GM12878 (cell line): ENCODE measurements around the gene FAM9C. TPM values are rescaled to one million over a fixed set of nuclear protein-coding genes. Genes with fewer than 3 reads are reported as not detected.
A peak's percentile ranks its signal among the peaks of the same experiment; 100 is the strongest.

Experiments used
- CEBPB ChIP-seq, 2 experiments: fragments of 150-350 bp in 1 of 2; IDR thresholded peaks; 2 replicates each; pipeline ENCODE4 v1.6.1; 2012 to 2014; ENCODE audit warnings: low read depth in 2 of 2, low read length in 2 of 2, borderline replicate concordance in 1 of 2, inconsistent platforms in 1 of 2
- CHD2 ChIP-seq: IDR thresholded peaks from 2 replicates; pipeline ENCODE4 v1.6.1; 2011; ENCODE audit warnings: low read depth, low read length, improper control_type of control experiment, borderline replicate concordance
- EED ChIP-seq: sonication (generic); IDR thresholded peaks from 2 replicates; pipeline ENCODE4 v1.6.1; 2016; ENCODE audit warnings: antibody characterized with exemption, low read depth
- FOS ChIP-seq: IDR thresholded peaks from 3 replicates; pipeline ENCODE4 v1.6.1; 2011; ENCODE audit warnings: borderline replicate concordance; ENCODE audit not compliant: insufficient read length; ENCODE audit errors: extremely low read depth
- FOXM1 ChIP-seq: IDR thresholded peaks from 2 replicates; pipeline ENCODE4 v1.6.1; 2012; ENCODE audit warnings: low read depth, mild to moderate bottlenecking, inconsistent platforms, low read length, moderate library complexity
- GATAD2B ChIP-seq: fragments of 450-650 bp; conservative IDR thresholded peaks from 2 replicates; pipeline ENCODE4 v1.6.1; 2017; ENCODE audit warnings: low read depth, mild to moderate bottlenecking, moderate library complexity
- JUNB ChIP-seq: IDR thresholded peaks from 2 replicates; pipeline ENCODE4 v1.6.1; 2016; ENCODE audit warnings: antibody characterized with exemption, mild to moderate bottlenecking
- JUND ChIP-seq: IDR thresholded peaks from 2 replicates; pipeline ENCODE4 v1.6.1; 2012; ENCODE audit warnings: low read depth, mild to moderate bottlenecking, low read length, improper control_type of control experiment, moderate library complexity
- KDM1A ChIP-seq: fragments of 200-600 bp; sonication (generic); IDR thresholded peaks from 2 replicates; pipeline ENCODE4 v1.6.1; 2016; ENCODE audit warnings: borderline replicate concordance
- NFXL1 ChIP-seq: fragments of 450-650 bp; IDR thresholded peaks from 2 replicates; pipeline ENCODE4 v1.6.1; 2017; ENCODE audit warnings: antibody characterized with exemption, mild to moderate bottlenecking, borderline replicate concordance
- NFYA ChIP-seq: IDR thresholded peaks from 2 replicates; pipeline ENCODE4 v1.6.1; 2011; ENCODE audit warnings: low read depth, mild to moderate bottlenecking, low read length, improper control_type of control experiment, borderline replicate concordance
- NRF1 ChIP-seq: conservative IDR thresholded peaks from 2 replicates; pipeline ENCODE4 v1.6.1; 2011; ENCODE audit warnings: mild to moderate bottlenecking, low read depth, low read length, improper control_type of control experiment
- PAX5 ChIP-seq: IDR thresholded peaks from 2 replicates; pipeline ENCODE4 v1.6.1; 2011; ENCODE audit warnings: low read depth, low read length, borderline replicate concordance
- POLR2AphosphoS2 ChIP-seq: IDR thresholded peaks from 2 replicates; pipeline ENCODE4 v1.6.1; 2011; ENCODE audit warnings: low read depth, mild to moderate bottlenecking, low read length, improper control_type of control experiment, moderate library complexity
- RAD21 ChIP-seq: IDR thresholded peaks from 2 replicates; pipeline ENCODE4 v1.6.1; 2011; ENCODE audit warnings: mild to moderate bottlenecking, low read depth, low read length, moderate library complexity; ENCODE audit not compliant: insufficient read depth
- RB1 ChIP-seq: fragments of 450-650 bp; formaldehyde crosslinking; IDR thresholded peaks from 2 replicates; pipeline ENCODE4 v1.6.1; 2017; ENCODE audit warnings: mild to moderate bottlenecking, borderline replicate concordance
- SP1 ChIP-seq: IDR thresholded peaks from one replicate; pipeline ENCODE4 v1.6.1; 2011; ENCODE audit warnings: low read depth, low read length
- TCF12 ChIP-seq: IDR thresholded peaks from 2 replicates; pipeline ENCODE4 v1.6.1; 2011; ENCODE audit warnings: low read depth, mild to moderate bottlenecking, low read length
- ZNF207 ChIP-seq: fragments of 450-650 bp; IDR thresholded peaks from 2 replicates; pipeline ENCODE4 v1.6.1; 2014; ENCODE audit warnings: antibody characterized with exemption, mild to moderate bottlenecking, borderline replicate concordance
- polyA plus RNA-seq, 11 experiments: library from polyadenylated mRNA; depleted of rRNA in 4 of 11; unstranded in 6 of 11; stranded (reverse) in 5 of 11; fragments of >200 nt; fragmentation: Nextera tagmentation in 4 of 11; fragmentation: Illumina TruSeq in 1 of 11; extraction: Ambion mirVana in 4 of 11; extraction: Trizol in 1 of 11; gene quantifications; 1 replicate in 1 of 11; 2 replicates in 10 of 11; pipeline versions ENCODE4 v1.2.1 to v1.2.3, GENCODE V29; 2011 to 2016; ENCODE audit warnings: inconsistent platforms in 2 of 11, missing spikeins in 2 of 11, low read depth in 1 of 11
- total RNA-seq, 4 experiments: library from RNA; depleted of rRNA in 3 of 4; stranded (reverse); fragments of >200 nt in 3 of 4; fragmentation: Illumina TruSeq in 1 of 4; extraction: Trizol in 1 of 4; gene quantifications; 2 replicates each; pipeline versions ENCODE4 v1.2.1 to v1.2.3, GENCODE V29; 2013 to 2021
- TF ChIP-seq, protein P1 (sequence below): fragments of 450-650 bp; IDR thresholded peaks from 2 replicates; pipeline ENCODE4 v1.6.1; 2017; ENCODE audit warnings: antibody characterized with exemption, mild to moderate bottlenecking, moderate library complexity
- TF ChIP-seq, protein P2 (sequence below): IDR thresholded peaks from 2 replicates; pipeline ENCODE4 v1.6.1; 2012; ENCODE audit warnings: low read length, inconsistent platforms
- TF ChIP-seq, protein P3 (sequence below): IDR thresholded peaks from 2 replicates; pipeline ENCODE4 v1.6.1; 2012; ENCODE audit warnings: mild to moderate bottlenecking, low read depth, low read length

FAM9C gene
- total and polyA plus RNA-seq, 10 of the 15 experiments (the other 5 are each of a cell fraction or from before 2014, with no cell fraction given) = 0.01 to 0.03 TPM; not detected in 8

DNA sequence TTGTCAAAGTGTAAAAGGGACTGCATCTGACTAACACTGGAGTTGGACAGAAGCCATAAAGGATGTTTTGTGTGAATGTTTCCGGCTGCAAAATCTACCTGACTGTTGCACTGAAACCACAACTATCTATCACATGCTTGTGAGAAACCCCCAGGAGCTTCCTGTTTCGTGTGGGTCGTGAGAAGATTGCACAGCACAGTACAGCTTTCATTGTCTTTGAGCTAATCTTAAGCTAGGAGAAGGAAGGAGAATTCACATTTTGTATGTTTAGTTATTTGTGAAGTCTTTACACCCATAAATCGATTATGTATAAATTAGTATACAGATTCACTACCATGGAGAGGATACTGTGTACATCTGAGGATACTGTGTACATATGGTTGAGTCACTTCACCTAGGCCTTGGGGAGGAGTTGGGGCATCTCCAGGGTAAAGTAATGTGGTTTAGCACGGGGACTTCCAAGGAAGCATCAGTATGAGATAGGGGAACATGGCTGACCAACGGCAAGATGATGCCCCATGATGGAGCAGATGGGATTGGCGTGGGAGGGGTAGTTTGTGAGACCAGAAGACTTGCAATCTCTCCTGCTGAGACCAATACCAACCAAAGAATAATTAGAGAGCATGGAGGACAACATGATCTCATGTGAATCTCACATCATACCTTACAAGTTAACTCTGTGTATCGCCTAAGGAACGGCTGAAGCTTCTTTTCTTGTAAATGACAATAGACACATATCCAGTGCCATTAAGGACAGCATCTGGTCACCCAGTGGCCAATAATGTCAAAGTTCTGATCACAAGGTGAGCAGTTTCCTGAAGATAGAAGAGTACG is 43.1 kb upstream of the FAM9C start (continued):
- TF ChIP-seq, protein P1, sequence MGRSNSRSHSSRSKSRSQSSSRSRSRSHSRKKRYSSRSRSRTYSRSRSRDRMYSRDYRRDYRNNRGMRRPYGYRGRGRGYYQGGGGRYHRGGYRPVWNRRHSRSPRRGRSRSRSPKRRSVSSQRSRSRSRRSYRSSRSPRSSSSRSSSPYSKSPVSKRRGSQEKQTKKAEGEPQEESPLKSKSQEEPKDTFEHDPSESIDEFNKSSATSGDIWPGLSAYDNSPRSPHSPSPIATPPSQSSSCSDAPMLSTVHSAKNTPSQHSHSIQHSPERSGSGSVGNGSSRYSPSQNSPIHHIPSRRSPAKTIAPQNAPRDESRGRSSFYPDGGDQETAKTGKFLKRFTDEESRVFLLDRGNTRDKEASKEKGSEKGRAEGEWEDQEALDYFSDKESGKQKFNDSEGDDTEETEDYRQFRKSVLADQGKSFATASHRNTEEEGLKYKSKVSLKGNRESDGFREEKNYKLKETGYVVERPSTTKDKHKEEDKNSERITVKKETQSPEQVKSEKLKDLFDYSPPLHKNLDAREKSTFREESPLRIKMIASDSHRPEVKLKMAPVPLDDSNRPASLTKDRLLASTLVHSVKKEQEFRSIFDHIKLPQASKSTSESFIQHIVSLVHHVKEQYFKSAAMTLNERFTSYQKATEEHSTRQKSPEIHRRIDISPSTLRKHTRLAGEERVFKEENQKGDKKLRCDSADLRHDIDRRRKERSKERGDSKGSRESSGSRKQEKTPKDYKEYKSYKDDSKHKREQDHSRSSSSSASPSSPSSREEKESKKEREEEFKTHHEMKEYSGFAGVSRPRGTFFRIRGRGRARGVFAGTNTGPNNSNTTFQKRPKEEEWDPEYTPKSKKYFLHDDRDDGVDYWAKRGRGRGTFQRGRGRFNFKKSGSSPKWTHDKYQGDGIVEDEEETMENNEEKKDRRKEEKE = no peak
- TF ChIP-seq JUND = no peak
- no peak for TF ChIP-seq NRF1
- TF ChIP-seq, protein P2, sequence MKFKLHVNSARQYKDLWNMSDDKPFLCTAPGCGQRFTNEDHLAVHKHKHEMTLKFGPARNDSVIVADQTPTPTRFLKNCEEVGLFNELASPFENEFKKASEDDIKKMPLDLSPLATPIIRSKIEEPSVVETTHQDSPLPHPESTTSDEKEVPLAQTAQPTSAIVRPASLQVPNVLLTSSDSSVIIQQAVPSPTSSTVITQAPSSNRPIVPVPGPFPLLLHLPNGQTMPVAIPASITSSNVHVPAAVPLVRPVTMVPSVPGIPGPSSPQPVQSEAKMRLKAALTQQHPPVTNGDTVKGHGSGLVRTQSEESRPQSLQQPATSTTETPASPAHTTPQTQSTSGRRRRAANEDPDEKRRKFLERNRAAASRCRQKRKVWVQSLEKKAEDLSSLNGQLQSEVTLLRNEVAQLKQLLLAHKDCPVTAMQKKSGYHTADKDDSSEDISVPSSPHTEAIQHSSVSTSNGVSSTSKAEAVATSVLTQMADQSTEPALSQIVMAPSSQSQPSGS = no peak
- TF ChIP-seq KDM1A = no peak
- no peak for TF ChIP-seq NFXL1
- peak; percentile 86 for TF ChIP-seq EED
- TF ChIP-seq CHD2 = peak; percentile 10; the same call in 1 of the 2 replicates
- no peak; the same call in 1 of the 2 replicates for TF ChIP-seq ZNF207
- no peak for TF ChIP-seq NFYA
- no peak for TF ChIP-seq FOXM1
- TF ChIP-seq JUNB = peak; percentile 67
- TF ChIP-seq FOS = no peak
- TF ChIP-seq RAD21 = 0 out of 2 replicates have a peak, but pooled peaks have one; percentile 15
- peak; percentile 37; the same call in 1 of the 2 replicates for TF ChIP-seq RB1
- TF ChIP-seq PAX5 = peak; percentile 76; the same call in 1 of the 2 replicates
- peak; percentile 88 for TF ChIP-seq TCF12
- TF ChIP-seq GATAD2B = no peak
- TF ChIP-seq, protein P3, sequence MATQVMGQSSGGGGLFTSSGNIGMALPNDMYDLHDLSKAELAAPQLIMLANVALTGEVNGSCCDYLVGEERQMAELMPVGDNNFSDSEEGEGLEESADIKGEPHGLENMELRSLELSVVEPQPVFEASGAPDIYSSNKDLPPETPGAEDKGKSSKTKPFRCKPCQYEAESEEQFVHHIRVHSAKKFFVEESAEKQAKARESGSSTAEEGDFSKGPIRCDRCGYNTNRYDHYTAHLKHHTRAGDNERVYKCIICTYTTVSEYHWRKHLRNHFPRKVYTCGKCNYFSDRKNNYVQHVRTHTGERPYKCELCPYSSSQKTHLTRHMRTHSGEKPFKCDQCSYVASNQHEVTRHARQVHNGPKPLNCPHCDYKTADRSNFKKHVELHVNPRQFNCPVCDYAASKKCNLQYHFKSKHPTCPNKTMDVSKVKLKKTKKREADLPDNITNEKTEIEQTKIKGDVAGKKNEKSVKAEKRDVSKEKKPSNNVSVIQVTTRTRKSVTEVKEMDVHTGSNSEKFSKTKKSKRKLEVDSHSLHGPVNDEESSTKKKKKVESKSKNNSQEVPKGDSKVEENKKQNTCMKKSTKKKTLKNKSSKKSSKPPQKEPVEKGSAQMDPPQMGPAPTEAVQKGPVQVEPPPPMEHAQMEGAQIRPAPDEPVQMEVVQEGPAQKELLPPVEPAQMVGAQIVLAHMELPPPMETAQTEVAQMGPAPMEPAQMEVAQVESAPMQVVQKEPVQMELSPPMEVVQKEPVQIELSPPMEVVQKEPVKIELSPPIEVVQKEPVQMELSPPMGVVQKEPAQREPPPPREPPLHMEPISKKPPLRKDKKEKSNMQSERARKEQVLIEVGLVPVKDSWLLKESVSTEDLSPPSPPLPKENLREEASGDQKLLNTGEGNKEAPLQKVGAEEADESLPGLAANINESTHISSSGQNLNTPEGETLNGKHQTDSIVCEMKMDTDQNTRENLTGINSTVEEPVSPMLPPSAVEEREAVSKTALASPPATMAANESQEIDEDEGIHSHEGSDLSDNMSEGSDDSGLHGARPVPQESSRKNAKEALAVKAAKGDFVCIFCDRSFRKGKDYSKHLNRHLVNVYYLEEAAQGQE = 0 out of 2 replicates have a peak, but pooled peaks have one; percentile 46
- peak; percentile 41; the same call in 1 of the 2 replicates for TF ChIP-seq POLR2AphosphoS2
- no peak for TF ChIP-seq SP1
- no peak for TF ChIP-seq CEBPB (IDR thresholded peaks at IDR 0.05; ENCODE audit: borderline replicate concordance in 1 of 2, low read depth in 2 of 2, low read length in 2 of 2)
